Calu3 (cell line): ENCODE measurements around the gene CLDN9. TPM values are rescaled to one million over a fixed set of nuclear protein-coding genes. Genes with fewer than 3 reads are reported as not detected.
A peak's percentile ranks its signal among the peaks of the same experiment; 100 is the strongest.

ENCODE experiments used
- Bru-seq: library from RNA; stranded (reverse); fragments of 400-500 nt; gene quantifications from one replicate; lab custom pipeline; 2021; lab: Mats Ljungman, UMichigan
- BruChase-seq, 2 experiments: library from RNA; stranded (reverse); fragments of 400-500 nt; gene quantifications; one replicate each; lab custom pipeline; 2021; lab: Mats Ljungman, UMichigan
- BruUV-seq: library from RNA; stranded (reverse); fragments of 400-500 nt; replicated peaks from 2 replicates; lab custom pipeline; 2021; lab: Mats Ljungman, UMichigan
- CTCF ChIA-PET: fragments of 300-600 bp; sonication (Branson Sonifier 250); formaldehyde crosslinking; loops from one replicate; lab custom pipeline; 2022; ENCODE audit warnings: antibody characterized with exemption; lab: Charles Lee
- DNase-seq: peaks from one replicate; pipeline ENCODE4 v3.0.0; 2022
- H3K27ac Mint-ChIP-seq: one replicate; pipeline ENCODE4 v1.8.0; 2022; ENCODE audit warnings: mixed read lengths; ENCODE audit not compliant: unreplicated experiment
- H3K27me3 Mint-ChIP-seq: one replicate; pipeline ENCODE4 v1.8.0; 2022; ENCODE audit warnings: mixed read lengths; ENCODE audit not compliant: unreplicated experiment
- H3K36me3 Mint-ChIP-seq: one replicate; pipeline ENCODE4 v1.8.0; 2022; ENCODE audit warnings: mild to moderate bottlenecking, moderate library complexity, mixed read lengths; ENCODE audit not compliant: insufficient read depth, unreplicated experiment
- H3K4me1 Mint-ChIP-seq: one replicate; pipeline ENCODE4 v1.8.0; 2022; ENCODE audit warnings: mild to moderate bottlenecking, low read depth, mixed read lengths; ENCODE audit not compliant: unreplicated experiment
- H3K4me3 Mint-ChIP-seq: one replicate; pipeline ENCODE4 v1.8.0; 2022; ENCODE audit warnings: mild to moderate bottlenecking, low read depth, moderate library complexity, mixed read lengths; ENCODE audit not compliant: unreplicated experiment
- H3K9me3 Mint-ChIP-seq: one replicate; pipeline ENCODE4 v1.8.0; 2022; ENCODE audit warnings: low read depth, mixed read lengths; ENCODE audit not compliant: unreplicated experiment
- CTCF ChIP-seq: fragments of 200-600 bp; IDR thresholded peaks from one replicate; pipeline ENCODE4 v1.8.0; 2022; ENCODE audit warnings: antibody characterized with exemption; ENCODE audit not compliant: unreplicated experiment
- intact Hi-C: fragments of 100-400 bp; cut with micrococcal nuclease; formaldehyde crosslinking; loops from one replicate; pipeline ENCODE4 v1.10.0; 2022; ENCODE audit not compliant: unreplicated experiment
- long read RNA-seq: library from polyadenylated mRNA; stranded (forward); transcript quantifications from one replicate; pipeline ENCODE4 v2.0.0, GENCODE V29; 2022
- total RNA-seq: library from RNA; stranded (reverse); gene quantifications from 2 replicates; pipeline ENCODE4 v1.2.3, GENCODE V29; 2022

The CLDN9 gene, protein sequence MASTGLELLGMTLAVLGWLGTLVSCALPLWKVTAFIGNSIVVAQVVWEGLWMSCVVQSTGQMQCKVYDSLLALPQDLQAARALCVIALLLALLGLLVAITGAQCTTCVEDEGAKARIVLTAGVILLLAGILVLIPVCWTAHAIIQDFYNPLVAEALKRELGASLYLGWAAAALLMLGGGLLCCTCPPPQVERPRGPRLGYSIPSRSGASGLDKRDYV
- total RNA-seq (13.5 and 17.8 TPM in 2 replicates), Bru-seq, nascent RNA (percentile 57 among the genes with signal in this experiment), BruChase-seq, experiment 1, labeled RNA remaining after a 6-hour chase (percentile 94 among the genes with signal in this experiment), BruChase-seq, experiment 2, labeled RNA remaining after a 2-hour chase (percentile 93 among the genes with signal in this experiment)
- long read RNA-seq, transcript CLDN9-201 (1 exons, 2,050 nt), result major isoform, 31 of 31 reads
- long read RNA-seq, partial matches to known transcripts, result 0 of 31 reads
- long read RNA-seq, other reads (novel, unspliced or antisense), result 0 of 31 reads

- H3K4me3 Mint-ChIP-seq, result peak within 1 kb of the TSS; percentile 60
- CTCF ChIA-PET, result interaction anchor here (0.9 to 1.2 kb wide), 4 partner anchors 8 to 19 kb away, joined by 3 to 9 read pairs (median 4); no protein-coding TSS in a partner anchor
- no peaks in the 10 kb centered on the region for H3K27me3 Mint-ChIP-seq
Observed at GRCh38 chr16:3012828-3013420, at the start of gene CLDN9. Gene CLDN9 (plus strand): TSS chr16:3012923. CDS start chr16:3013363, 440 bp downstream.

DNA sequence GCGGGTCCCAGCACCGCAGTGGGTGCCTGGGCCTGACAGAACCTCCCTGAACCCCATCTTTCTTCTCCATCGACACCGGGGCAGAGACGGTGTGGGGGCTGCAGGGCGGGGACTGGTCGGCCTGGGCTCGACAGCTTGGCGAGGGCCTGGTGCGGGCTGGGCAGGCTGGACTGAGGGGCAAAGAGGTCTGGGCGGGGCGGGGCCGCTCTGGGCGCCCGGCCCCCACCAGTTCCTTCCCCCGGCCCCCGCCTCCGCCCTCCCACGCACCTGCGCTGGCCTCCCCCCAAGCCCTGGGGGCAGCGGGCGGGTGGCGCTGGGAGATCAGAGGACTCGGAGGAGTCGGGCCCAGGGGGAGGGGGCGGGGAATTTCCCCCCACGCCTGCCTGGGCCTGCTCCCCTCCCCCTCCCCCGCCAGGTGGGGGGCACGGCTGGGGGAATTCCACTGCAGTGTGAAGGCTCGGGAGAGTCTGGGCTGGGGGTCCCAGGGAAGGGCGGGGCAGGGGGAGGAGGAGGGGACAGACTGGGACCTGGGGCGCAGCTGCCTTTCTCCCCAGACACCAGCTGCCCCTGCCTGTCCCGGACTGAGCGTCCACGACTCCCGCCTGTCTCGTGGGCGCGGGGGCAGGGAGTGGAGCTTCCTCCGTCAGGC lies 49.5 kb upstream of the CLDN9 start:
- no peak for TF ChIP-seq CTCF
- Mint-ChIP-seq H3K4me3 (peak overlapping the region; percentile 81), H3K27me3 (peaks cover 87% of the 10 kb centered on the region), H3K4me1 (peaks cover 24% of the 10 kb centered on the region), H3K9me3 (no peaks in the 10 kb centered on the region), H3K27ac (no peak overlapping the region), H3K36me3 (peaks cover 33% of the 10 kb centered on the region)
- CTCF ChIA-PET, result interaction anchor here (0.6 to 1.2 kb wide), 4 partner anchors 14 to 101 kb away, joined by 3 to 4 read pairs (median 3); partner anchors contain the start of gene PKMYT1
- DNase-seq, result no peak
- intact Hi-C loops, result no loop called here
- BruUV-seq, result no TSS peak

More at GRCh38 chr16:3012828-3013420, at the start of gene CLDN9:
- H3K9me3 Mint-ChIP-seq, result no peaks in the 10 kb centered on the region
- intact Hi-C loops, result no loop called here
- no TSS peak for BruUV-seq
- TF ChIP-seq CTCF, result no peak
- H3K27ac Mint-ChIP-seq, result peak within 1 kb of the TSS; percentile 79
- peaks cover 48% of the 10 kb centered on the region for H3K4me1 Mint-ChIP-seq
- H3K36me3 Mint-ChIP-seq, result peaks cover 63% of the 10 kb centered on the region
- DNase-seq, result peak; percentile 73

DNA sequence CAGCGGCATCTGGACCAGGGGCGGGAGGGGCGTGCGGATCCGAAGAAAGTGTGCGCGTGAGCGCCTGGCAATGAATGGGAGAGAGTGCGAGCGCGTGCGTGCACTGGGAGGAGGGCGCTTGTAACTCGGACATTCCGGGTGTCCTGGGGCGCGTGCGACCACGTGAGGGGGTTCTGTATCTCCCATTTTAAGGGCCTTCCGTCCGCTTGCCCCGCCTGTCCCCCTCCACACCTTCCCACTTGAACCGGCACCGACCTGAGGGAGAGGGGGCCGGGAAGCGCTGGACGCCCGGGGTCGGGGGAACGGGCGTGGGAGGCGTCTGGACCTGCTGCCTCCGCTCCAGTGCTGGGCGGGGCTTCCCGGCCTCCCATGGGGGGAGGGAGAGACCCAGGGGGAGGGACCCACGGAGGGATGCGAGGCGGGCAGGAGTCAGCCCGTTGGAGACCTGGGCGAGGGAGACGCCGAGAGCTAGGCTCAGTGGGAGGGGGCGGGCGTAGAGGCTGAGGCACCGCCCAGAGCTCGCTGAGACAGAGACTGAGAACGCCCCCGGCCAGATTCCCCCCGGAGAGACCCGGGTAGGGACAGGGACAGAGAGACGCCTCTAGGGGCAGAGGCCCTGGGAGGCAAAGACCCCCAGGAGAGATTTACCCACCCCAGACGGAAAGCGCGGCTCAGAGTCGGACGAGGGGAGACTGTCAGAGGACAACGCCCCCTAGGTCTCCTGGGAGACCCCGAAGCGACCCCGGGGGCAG lies 48.8 kb upstream of the CLDN9 start, which contains the start of gene KREMEN2:
TSS of gene KREMEN2 (plus strand) at position 553 of the 752 bp plus-strand sequence. CDS start 246 bp downstream, outside the sequence.
- Mint-ChIP-seq H3K9me3 (no peaks in the 10 kb centered on the region), H3K27ac (peak within 1 kb of the TSS; percentile 54), H3K27me3 (peaks cover 84% of the 10 kb centered on the region), H3K36me3 (peaks cover 36% of the 10 kb centered on the region), H3K4me1 (peaks cover 21% of the 10 kb centered on the region), H3K4me3 (peak within 1 kb of the TSS; percentile 81)
- intact Hi-C loops, result no loop called here
- CTCF ChIA-PET, result interaction anchor here (0.6 kb wide), 1 partner anchor 101 kb away, joined by 3 read pairs; no protein-coding TSS in a partner anchor
- BruUV-seq, result no TSS peak
- TF ChIP-seq CTCF, result no peak
- peak; percentile 57 for DNase-seq
